ENCODE data around the gene TRIM5. TPM values are rescaled to one million over a fixed set of nuclear protein-coding genes. Genes with fewer than 3 reads are reported as not detected.

The TRIM5 gene
- total RNA-seq, 1 donor from 2014 or later = 45.1 TPM

GRCh38 chr11:5700421-5701054 lies 15.7 kb upstream of the TRIM5 start:
- TF ChIP-seq, protein P1, sequence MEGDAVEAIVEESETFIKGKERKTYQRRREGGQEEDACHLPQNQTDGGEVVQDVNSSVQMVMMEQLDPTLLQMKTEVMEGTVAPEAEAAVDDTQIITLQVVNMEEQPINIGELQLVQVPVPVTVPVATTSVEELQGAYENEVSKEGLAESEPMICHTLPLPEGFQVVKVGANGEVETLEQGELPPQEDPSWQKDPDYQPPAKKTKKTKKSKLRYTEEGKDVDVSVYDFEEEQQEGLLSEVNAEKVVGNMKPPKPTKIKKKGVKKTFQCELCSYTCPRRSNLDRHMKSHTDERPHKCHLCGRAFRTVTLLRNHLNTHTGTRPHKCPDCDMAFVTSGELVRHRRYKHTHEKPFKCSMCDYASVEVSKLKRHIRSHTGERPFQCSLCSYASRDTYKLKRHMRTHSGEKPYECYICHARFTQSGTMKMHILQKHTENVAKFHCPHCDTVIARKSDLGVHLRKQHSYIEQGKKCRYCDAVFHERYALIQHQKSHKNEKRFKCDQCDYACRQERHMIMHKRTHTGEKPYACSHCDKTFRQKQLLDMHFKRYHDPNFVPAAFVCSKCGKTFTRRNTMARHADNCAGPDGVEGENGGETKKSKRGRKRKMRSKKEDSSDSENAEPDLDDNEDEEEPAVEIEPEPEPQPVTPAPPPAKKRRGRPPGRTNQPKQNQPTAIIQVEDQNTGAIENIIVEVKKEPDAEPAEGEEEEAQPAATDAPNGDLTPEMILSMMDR (IDR thresholded peaks at IDR 0.05) = no peak
- intact Hi-C loops (cut with DNase I) = no loop called here
- Histone ChIP-seq H3K27me3 (no peaks in the 10 kb centered on the region), H3K4me1 (no peaks in the 10 kb centered on the region), H3K36me3 (peaks cover 31 to 45% of the 10 kb centered on the region in 2 donors), H3K9me3 (no peaks in the 10 kb centered on the region), H3K4me3 (no peak overlapping the region), H3K27ac (no peak overlapping the region)
- no peak for DNase-seq (ENCODE audit: low spot score in 2 of 2)

DNA sequence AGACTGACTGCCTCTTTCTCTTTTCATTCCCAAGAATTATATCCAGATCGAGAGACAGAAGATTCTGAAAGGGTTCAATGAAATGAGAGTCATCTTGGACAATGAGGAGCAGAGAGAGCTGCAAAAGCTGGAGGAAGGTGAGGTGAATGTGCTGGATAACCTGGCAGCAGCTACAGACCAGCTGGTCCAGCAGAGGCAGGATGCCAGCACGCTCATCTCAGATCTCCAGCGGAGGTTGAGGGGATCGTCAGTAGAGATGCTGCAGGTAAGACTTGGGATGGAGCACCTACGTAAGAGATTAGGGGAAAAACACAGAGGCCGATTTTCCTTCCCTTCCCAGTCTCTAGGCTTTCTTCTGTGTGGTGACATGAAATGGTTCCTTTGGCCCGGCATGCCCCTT lies 13.4 kb upstream of the TRIM5 start:
- DNase-seq (ENCODE audit: low spot score in 2 of 2) = no peak
- Histone ChIP-seq H3K36me3 (peaks cover 21 to 35% of the 10 kb centered on the region in 2 donors), H3K27ac (no peak overlapping the region), H3K4me1 (peaks cover 0 to 5% of the 10 kb centered on the region in 2 donors), H3K27me3 (no peaks in the 10 kb centered on the region), H3K9me3 (no peaks in the 10 kb centered on the region), H3K4me3 (no peak overlapping the region)
- TF ChIP-seq, protein P1 (IDR thresholded peaks at IDR 0.05) = no peak
- intact Hi-C loops (cut with DNase I) = loop anchor here (10.0 kb wide), 2 partner anchors 987 to 1817 kb away; partner anchors contain the start of genes MRPL17 and PPFIBP2

GRCh38 chr11:5696210-5696609 lies 11.3 kb upstream of the TRIM5 start:
- Histone ChIP-seq H3K4me1 (peaks cover 0 to 10% of the 10 kb centered on the region in 2 donors), H3K9me3 (no peaks in the 10 kb centered on the region), H3K27me3 (no peaks in the 10 kb centered on the region), H3K4me3 (no peak overlapping the region), H3K36me3 (peaks cover 18 to 29% of the 10 kb centered on the region in 2 donors), H3K27ac (no peak overlapping the region)
- DNase-seq (ENCODE audit: low spot score in 2 of 2) = no peak
- intact Hi-C loops (cut with DNase I) = loop anchor here (10.0 kb wide), 2 partner anchors 989 to 1819 kb away; partner anchors contain the start of genes MRPL17 and PPFIBP2
- TF ChIP-seq, protein P1 (IDR thresholded peaks at IDR 0.05) = no peak

DNA sequence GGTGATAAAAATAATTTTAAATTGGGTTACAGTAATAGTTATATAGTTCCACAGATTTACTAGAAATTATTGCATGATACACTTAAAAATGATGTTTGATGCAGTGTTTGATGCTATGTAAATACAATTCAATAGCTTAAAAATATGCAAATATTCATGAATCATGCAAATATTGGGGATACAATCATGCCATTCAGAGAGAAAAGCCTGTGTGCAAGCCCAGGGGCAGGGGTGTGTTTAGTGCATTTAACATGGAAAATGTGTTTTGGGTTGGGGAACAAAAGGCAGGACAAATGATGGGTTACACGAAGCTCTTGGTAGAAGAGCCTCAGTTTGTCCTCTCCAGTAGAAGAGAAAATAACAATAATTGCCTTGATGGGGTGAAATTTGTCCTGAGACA lies 10.7 kb upstream of the TRIM5 start:
- TF ChIP-seq, protein P1 (IDR thresholded peaks at IDR 0.05) = no peak
- Histone ChIP-seq H3K27ac (no peak overlapping the region), H3K36me3 (peaks cover 18 to 29% of the 10 kb centered on the region in 2 donors), H3K9me3 (no peaks in the 10 kb centered on the region), H3K27me3 (no peaks in the 10 kb centered on the region), H3K4me3 (no peak overlapping the region), H3K4me1 (peaks cover 0 to 10% of the 10 kb centered on the region in 2 donors)
- DNase-seq (ENCODE audit: low spot score in 2 of 2) = no peak
- intact Hi-C loops (cut with DNase I) = loop anchor here (10.0 kb wide), 2 partner anchors 989 to 1819 kb away; partner anchors contain the start of genes MRPL17 and PPFIBP2

- Histone ChIP-seq H3K36me3 (peaks cover 15 to 29% of the 10 kb centered on the region in 2 donors), H3K4me1 (peaks cover 0 to 10% of the 10 kb centered on the region in 2 donors), H3K9me3 (no peaks in the 10 kb centered on the region), H3K27ac (no peak overlapping the region), H3K4me3 (no peak overlapping the region), H3K27me3 (no peaks in the 10 kb centered on the region)
- TF ChIP-seq, protein P1 (IDR thresholded peaks at IDR 0.05) = no peak
- DNase-seq (ENCODE audit: low spot score in 2 of 2) = no peak
- intact Hi-C loops (cut with DNase I) = loop anchor here (10.0 kb wide), 2 partner anchors 990 to 1820 kb away; partner anchors contain the start of genes MRPL17 and PPFIBP2
Observed at GRCh38 chr11:5694642-5695041, 9.8 kb upstream of the TRIM5 start.
